GM21825 (cell line): ENCODE data around the gene CD81.
"Not testable (repeated sequence)": the region's sequence is repeated elsewhere in the genome, so short reads cannot be mapped to it uniquely, and the experiment has no call there.

ENCODE experiments used
- ATAC-seq: cut with Tn5 transposase; IDR thresholded peaks from one replicate; pipeline ENCODE4 v1.9.1; 2021; ENCODE audit warnings: mild to moderate bottlenecking, moderate library complexity; ENCODE audit not compliant: unreplicated experiment

Gene CD81, protein sequence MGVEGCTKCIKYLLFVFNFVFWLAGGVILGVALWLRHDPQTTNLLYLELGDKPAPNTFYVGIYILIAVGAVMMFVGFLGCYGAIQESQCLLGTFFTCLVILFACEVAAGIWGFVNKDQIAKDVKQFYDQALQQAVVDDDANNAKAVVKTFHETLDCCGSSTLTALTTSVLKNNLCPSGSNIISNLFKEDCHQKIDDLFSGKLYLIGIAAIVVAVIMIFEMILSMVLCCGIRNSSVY

DNA sequence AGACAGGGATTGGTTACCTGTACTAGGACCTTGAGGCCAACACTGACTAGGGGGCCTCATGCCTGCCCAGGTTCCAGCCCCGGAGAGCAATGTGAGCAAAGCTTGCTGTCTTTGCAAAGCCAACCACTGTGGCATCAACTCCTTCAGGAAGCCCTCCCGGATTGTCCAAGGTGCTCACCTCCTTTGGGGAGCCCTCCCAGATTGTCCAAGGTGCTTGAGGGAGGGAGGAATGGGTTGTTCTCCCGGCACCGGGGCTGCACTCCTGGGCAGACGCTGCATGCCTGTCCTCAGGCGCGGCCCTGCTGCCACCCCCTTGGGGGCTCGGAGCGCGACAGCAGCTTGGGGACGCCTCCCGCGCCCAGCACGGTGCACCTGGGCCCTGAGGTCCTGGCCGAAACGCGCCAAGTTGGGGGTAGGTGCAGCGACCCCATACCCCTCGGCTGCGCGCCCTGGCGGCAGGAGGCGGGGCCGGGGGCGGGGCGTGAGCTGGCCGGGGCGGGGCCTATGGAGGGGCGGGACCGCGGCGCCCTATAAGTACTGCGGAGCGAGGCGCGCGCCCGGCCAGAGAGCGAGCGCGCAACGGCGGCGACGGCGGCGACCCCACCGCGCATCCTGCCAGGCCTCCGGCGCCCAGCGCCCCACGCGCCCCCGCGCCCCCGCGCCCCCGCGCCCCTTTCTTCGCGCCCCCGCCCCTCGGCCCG, at the start of gene CD81:
CD81 (plus strand) TSS at position 560 of the 701 bp plus-strand sequence. CDS start 240 bp downstream, outside the sequence.
- peak; percentile 46 for ATAC-seq

DNA sequence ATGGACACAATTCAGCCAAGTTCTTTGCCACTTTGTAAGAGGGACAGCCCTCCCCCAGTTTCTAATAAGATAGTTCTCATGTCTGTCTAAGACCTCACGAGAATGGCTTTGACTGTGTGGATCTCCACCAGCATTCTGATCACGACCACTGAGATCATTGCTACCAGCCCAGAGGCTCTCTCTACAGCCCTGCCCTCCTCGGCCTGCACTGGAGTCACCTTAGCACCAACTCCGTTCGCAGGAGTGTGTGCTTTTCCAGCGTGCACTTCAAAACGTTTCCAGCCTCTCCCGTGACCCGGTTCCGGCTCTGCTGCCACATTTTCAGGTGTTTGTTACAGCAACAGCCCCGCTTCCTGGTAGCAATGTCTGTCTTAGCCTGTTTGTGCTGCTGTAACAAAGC, 49.1 kb upstream of the CD81 start:
- ATAC-seq = no peak

DNA sequence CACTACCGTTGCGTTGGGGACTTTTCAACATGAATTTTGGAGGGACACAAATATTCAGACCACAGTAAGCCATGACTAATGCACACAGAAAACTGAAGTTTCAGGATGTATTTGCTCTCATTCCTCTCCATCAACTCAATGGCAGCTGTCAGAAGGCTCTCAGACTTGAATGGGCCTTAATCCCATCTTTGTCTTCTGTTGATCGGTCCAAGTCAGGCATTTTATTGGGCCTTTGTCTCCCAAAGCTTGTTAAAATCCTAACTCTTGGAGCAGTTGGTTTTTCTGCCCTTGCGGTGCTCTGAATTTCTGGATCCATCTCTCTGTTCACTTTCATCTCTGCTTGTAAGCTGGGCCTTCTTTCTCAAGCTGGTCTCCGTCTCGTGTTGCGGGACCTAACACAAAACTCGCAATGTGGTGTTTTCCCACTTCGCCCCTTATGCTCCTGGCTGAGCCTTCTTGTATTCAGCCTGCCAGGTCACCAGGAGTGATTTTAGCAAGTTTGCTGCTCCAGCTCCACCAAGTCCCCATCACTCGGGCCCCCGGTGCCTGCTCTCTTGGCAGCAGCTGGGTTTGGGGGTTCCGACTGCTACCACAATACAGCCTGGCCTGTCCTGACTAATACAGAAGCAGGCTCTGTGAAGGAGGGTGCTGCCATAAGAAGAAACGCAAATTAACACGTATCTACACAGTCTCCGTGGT, 48.3 kb upstream of the CD81 start:
- no peak for ATAC-seq

DNA sequence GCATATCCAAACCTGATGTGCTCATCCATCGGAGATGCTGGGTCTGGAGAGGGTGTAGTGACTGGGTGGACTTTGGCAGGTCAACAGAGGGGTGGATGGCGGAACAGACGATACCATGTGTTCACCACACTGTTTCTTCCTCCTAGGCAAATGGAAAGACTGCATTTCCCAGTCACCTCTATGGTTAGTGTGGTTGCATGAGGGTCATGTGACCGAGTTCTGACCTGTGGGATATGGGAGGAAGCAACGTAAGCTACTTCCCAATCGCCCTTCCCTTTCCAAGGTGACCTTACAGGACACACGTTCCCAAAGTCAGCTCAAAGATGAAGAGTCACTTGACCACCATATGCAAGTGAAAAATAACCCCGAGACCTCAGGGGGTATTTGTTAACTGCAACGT, 47.6 kb upstream of the CD81 start:
- ATAC-seq = no peak

DNA sequence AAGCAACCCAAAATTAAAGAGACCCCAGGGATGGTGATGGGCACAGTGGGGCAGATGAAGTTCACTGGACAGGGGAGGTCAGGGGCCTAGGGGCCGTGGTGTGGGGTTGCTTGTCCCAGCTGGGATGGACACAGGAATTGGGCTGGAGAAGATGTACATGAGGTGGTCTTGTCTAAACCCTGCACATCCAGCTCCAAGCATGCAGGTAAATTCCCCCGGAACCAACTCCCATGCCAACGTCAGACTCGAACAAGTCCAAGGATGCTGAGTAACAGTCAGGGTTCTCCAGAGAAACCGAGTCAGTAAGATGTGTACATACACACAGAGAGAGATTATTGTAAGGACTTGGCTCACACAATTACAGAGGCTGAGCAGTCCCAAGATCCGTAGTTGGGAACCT, 46.4 kb upstream of the CD81 start:
- ATAC-seq = no peak

DNA sequence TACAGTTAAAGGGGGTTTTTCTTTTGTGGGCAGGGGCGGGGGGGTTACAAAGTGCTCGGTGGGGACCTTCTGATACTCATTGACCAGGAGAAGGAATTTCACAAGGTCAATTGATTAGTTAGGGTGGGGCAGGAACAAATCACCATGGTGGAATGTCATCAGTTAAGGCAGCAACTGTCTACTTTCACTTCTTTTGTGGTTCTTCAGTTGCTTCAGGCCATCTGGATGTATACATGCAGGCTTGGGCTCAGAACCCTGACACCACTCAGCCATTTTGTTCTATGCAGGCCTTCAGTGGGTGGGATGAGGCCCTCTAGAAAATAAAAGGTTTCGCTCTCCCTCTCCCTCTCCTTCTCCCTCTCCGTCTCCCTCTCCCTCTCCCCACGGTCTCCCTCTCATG, 45.7 kb upstream of the CD81 start:
- no peak for ATAC-seq

DNA sequence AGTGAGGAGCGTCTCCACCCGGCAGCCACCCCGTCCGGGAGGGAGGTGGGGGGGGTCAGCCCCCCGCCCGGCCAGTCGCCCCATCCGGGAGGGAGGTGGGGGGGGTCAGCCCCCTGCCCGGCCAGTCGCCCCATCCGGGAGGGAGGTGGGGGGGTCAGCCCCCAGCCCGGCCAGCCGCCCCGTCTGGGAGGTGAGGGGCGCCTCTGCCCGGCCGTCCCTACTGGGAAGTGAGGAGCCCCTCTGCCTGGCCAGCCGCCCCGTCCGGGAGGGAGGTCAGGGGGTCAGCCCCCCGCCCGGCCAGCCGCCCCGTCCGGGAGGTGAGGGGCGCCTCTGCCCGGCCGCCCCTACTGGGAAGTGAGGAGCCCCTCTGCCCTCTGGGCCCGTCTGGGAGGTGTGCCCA, 44.5 kb upstream of the CD81 start:
- ATAC-seq = not testable (repeated sequence)

DNA sequence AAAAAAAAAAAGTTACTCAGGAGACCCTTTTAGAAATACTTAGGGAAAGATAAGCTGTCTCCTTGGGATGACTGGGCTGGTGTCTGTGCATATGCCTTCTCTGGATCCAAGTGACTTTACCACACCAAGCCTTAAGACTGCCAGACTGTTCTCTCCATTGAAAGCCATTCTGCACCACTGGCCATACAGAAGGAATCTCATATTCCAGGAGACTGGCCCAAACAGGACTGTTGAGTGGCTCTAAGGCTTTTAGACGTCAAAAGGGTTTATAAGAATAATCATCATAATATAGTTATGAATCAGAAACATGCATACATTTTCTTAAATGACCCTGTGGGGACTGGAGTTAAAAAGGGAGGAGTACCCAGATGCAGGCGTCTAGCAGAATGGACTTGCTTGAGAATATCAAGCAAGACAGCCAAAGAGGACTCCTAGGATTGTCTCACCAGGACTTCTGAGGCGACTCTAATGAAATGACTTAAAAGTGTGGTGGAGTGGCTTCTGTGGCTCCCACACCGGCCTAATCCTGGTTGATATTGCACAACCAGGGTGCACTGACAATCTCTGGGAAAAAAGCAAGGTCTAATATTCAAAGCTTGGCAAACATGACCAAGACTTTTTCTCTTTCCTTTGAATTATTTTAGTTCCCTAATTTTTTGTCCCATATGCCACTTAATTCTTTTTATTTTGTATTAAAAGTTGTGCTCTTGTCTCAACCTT, 43.5 kb upstream of the CD81 start:
- not testable (repeated sequence) for ATAC-seq

DNA sequence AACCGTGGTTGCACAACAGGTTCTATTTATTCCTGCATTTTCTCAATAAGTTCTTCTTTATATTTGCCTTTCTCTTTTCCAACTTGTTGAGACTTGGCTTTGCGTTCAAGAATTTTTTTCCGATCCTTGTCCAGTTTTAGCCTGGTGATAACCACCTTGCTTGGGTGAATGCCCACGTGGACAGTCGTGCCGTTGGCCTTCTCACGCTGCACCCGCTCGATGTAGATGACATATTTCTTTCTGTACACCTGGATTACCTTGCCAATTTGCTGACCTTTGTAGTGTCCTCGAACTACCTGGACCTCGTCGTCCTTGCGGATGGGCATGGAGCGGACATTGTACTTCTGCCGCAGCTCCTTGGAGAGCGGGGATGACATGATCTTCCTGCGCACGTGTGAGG, 41.8 kb upstream of the CD81 start:
- not testable (repeated sequence) for ATAC-seq

DNA sequence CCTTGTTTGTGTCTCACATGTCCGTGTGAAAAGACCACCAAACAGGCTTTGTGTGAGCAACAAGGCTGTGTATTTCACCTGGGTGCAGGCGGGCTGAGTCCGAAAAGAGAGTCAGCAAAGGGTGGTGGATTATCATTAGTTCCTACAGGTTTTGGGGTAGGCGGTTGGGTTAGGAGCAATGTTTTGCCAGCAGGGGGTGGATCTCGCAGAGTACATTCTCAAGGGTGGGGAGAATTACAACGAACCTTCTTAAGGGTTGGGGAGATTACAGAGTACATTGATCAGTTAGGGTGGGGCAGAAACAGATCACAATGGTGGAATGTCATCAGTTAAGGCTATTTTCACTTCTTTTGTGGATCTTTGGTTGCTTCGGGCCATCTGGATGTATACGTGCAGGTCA, 38.4 kb upstream of the CD81 start:
- not testable (repeated sequence) for ATAC-seq

DNA sequence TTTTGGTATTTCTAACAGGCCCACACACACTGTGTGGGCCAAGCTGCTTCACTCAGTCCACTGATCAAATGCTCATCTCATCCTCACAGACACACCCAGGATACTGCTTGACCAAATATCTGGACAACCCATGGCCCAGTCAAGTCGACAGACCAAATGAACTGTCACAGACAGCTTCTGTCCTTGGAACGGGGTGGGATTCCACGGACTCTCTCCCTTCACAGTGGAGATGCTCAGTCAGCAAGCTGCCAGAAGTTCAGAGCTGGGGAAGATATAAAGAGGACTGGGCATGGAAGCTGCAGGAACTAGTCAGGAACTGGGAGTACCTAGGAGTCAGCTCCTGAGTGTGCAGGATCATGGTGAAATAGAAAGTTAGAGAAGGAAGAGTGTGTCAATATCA, 34.6 kb upstream of the CD81 start:
- ATAC-seq = no peak

DNA sequence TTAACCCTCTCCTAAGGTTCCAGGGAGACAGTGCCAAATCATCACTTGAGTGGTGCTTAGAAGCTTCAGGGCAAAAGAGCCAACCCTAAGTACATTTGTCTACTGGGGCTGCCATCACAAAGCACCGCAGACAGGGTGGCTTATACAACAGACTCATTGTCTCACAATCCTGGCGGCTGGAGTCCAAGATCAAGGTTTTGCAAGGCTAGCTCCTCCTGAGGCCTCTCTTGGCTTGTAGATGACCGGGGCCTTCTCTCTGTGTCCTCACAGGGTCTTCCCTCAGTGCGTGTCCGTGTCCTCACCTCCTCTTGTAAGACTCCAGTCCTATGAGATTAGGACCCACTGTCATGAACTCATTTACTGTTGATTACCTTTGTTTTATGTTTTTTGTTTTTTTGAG, 34.1 kb upstream of the CD81 start:
- no peak for ATAC-seq

DNA sequence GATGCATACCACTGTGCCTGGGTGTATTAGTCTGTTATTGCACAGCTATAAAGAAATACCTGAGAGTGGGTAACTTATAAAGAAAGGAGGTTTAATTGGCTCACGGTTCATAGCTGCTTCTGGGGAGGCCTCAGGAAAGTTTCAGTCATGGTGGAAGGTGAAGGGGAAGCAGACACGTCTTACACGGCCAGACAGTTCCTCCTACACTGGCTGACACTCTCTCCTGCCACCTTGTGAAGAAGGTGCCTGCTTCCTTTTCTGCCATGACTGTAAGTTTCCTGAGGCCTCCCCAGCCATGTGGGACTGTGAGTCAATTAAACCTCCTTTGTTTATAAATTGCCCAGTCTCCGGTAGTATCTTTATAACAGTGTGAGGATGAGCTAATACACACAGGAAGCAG, 33.6 kb upstream of the CD81 start:
- no peak for ATAC-seq

DNA sequence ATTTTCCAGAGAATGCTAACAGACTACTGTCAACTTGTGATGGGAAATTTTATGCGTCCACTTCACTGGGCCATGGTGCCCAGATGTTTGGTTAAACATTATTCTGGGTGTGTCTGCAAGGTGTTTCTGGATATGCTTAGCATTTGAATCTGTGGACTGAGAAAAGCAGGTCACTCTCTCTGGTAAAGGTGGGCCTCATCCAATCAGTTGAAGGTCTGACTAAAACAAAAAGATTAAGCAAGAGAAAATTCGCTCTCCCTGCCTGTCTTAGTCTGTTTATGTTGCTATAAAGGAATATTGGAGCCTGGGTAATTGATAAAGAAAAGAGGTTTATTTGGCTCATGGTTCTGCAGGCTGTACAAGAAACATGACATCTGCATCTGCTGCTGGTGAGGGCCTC, 32.1 kb upstream of the CD81 start:
- no peak for ATAC-seq

DNA sequence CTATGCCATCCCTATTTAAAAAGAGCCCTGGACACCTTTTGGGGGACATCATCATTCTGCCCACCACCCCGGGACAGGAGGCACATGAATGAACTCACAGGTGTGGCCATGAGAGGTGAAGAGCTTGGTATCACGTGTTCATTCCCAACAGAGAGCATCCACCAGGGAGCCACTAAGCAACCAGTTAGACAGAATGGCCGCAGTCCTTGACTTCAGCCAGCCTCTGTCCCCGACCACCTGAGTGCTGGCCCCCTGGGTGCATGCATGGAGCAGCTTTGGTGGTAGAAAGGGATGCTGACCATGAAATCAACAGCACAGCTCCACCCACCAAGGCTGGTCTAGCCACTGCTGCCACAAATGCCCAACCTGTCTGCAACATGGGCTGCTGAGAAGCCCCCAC, 31.1 kb upstream of the CD81 start:
- no peak for ATAC-seq

DNA sequence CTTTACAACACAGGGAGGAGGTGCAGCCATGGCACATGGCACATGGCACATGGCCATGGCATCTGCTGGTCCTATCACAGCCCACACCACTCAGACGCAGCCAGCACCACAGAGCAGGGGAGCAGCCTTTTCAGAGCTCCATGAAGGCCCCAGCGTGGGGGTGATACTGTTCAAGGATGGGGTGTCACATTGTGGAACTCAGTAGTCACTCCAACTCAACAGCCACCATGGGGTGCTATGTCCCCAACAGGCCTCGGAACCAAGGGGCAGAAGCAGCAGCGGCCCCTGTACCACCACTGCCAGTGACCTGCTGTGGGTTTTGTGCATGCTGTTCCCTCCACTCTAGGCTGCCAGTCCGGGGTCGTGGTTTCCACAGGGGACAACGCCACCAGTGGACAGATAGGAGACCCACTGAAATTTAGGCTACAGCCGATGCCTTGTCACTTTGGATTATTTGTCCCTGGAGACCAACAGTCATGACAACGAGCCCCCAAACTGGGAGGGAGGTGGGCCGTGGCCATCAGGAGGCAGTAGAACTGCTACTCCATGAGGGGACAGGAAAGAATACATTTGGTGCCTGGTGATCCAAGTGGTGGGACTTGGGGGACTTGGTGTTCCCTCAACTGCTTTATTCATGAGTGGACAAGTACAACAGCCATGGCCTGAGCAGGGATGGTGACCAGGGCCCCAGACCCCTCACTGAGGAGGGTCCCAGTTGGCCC, 30.4 kb upstream of the CD81 start:
- ATAC-seq = no peak

DNA sequence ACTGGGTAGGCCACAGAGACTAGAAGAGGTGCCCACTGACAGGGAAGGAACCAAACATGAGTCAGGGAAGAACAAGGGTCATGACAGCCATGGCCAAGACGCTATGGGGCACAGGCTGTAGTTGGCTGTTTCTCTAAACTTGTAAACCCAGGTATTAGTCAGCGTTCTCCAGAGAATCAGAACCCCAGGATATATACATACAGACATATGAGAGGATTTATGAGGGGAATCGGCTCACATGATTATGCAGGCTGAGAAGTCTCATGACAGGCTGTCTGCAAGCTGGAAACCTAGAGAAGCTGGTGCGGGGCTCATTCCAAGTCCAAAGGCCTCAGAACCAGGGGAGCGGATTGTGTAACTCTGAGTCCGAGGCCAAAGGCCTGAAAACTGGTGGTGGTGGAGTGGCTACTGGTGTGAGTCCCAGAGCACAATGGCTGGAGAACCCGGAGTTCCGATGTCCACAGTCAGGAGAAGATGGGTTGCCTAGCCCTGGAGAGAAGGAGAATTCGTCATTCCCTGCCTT, 29.7 kb upstream of the CD81 start:
- ATAC-seq = no peak

DNA sequence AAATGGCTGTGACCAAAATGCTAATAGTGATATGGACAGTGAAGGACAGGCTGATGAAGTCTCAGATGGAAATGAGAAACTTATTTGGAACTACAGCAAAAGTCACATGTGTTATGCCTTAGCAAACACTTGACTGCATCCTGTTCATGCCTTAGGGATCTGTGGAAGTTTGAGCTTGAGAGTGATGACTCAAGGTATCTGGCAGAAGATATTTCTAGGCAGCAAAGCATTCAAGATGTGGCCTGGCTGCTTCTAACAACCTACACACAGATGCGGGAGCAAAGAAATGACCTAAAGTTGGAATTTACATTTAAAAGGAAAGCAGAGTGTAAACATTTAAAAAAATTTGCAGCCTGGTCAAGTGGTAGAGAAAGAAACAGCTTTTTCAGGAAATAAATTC, 28.1 kb upstream of the CD81 start:
- ATAC-seq = no peak

DNA sequence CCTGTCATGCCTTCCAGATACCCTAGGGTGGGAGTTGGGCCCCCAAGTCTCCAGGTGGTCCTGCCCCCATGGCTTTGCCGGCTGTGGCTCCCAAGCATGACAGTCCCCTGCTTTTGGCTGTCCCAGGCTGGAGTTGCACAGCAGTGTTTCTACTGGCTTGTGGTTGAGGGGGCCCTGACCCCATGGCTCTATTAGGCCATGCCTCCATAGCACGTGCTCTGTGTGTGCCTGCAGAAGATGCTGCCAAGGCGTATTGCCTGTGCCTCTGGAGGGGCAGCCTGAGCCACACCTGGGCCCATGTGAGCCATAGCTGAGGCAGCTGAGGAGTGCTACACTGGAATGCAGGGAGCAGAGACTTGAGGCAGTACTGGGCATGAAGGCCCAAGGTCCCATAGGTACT, 25.4 kb upstream of the CD81 start:
- ATAC-seq = no peak

DNA sequence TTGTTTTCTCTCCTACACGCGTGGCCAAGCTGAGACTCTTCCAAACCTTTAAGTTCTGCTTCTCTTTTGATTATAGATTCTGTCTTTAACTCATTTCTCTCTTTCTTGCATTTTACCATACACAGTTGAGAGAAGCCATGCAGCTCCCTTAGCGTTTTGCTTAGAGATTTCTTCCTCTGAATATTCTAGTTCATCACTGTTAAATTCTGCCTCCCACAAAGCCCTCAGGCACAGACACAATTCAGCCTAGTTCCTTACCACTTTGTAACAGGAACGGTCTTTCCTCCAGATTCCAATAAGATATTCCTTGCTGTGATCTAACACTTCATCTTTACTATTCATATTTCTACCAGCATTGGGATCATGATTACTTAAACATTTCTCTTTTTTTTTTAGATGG, 24.7 kb upstream of the CD81 start:
- no peak for ATAC-seq
